CD8-positive, alpha-beta memory T cell (primary cell): ENCODE results near the gene UTP14C. TPM values are rescaled to one million over a fixed set of nuclear protein-coding genes. Genes with fewer than 3 reads are reported as not detected.
"Not testable (repeated sequence)": the region's sequence is repeated elsewhere in the genome, so short reads cannot be mapped to it uniquely, and the experiment has no call there.

Experiments used
- CTCF ChIA-PET: fragments of 350-600 bp; sonication (Branson Sonifier 250); formaldehyde crosslinking; loops from one replicate; lab custom pipeline; 2021; ENCODE audit warnings: antibody characterized with exemption; lab: Charles Lee
- POLR2A ChIA-PET: fragments of 350-600 bp; sonication (Branson Sonifier 250); formaldehyde crosslinking; loops from one replicate; lab custom pipeline; 2021; ENCODE audit warnings: antibody characterized with exemption; lab: Charles Lee
- DNase-seq, 5 donors: peaks; one replicate each; pipeline versions ENCODE4 v3.0.0 to v3.0.0-alpha.2; 2020 to 2022; ENCODE audit warnings: mixed read lengths in 1 of 5
- H3K27ac ChIP-seq: one replicate; pipeline ENCODE4 v1.7.0; 2013; ENCODE audit warnings: low read depth, mild to moderate bottlenecking, low read length, moderate library complexity
- H3K27me3 ChIP-seq: 2 replicates; pipeline ENCODE4 v1.7.0; 2013; ENCODE audit warnings: low read length, mild to moderate bottlenecking; ENCODE audit not compliant: insufficient read depth, poor library complexity, severe bottlenecking
- H3K36me3 ChIP-seq: 2 replicates; pipeline ENCODE4 v1.7.0; 2013; ENCODE audit warnings: mild to moderate bottlenecking, low read length, moderate library complexity; ENCODE audit not compliant: insufficient read depth
- H3K4me1 ChIP-seq: 2 replicates; pipeline ENCODE4 v1.7.0; 2013; ENCODE audit warnings: mild to moderate bottlenecking, low read length, moderate library complexity; ENCODE audit not compliant: insufficient read depth
- H3K4me3 ChIP-seq: 2 replicates; pipeline ENCODE4 v1.7.0; 2013; ENCODE audit warnings: mild to moderate bottlenecking, low read length
- H3K9me3 ChIP-seq: 2 replicates; pipeline ENCODE4 v1.7.0; 2013; ENCODE audit warnings: mild to moderate bottlenecking, low read length
- H3K27ac Mint-ChIP-seq, 8 donors: one replicate each; pipeline ENCODE4 v1.8.0; 2020 to 2021; ENCODE audit warnings: mixed read lengths in 8 of 8, mild to moderate bottlenecking in 6 of 8, inconsistent platforms in 3 of 8, moderate library complexity in 3 of 8
- H3K27me3 Mint-ChIP-seq, 2 donors: one replicate each; pipeline ENCODE4 v1.8.0; 2020 to 2021; ENCODE audit warnings: mixed read lengths in 2 of 2, mild to moderate bottlenecking in 1 of 2, moderate library complexity in 1 of 2
- H3K36me3 Mint-ChIP-seq, 3 donors: one replicate each; pipeline ENCODE4 v1.8.0; 2020 to 2021; ENCODE audit warnings: mixed read lengths in 3 of 3, inconsistent platforms in 1 of 3, mild to moderate bottlenecking in 1 of 3
- H3K4me1 Mint-ChIP-seq, 3 donors: one replicate each; pipeline ENCODE4 v1.8.0; 2020 to 2021; ENCODE audit warnings: mixed read lengths in 3 of 3, inconsistent platforms in 1 of 3, mild to moderate bottlenecking in 1 of 3
- H3K4me3 Mint-ChIP-seq, 7 donors: one replicate each; pipeline ENCODE4 v1.8.0; 2020 to 2021; ENCODE audit warnings: mixed read lengths in 7 of 7, mild to moderate bottlenecking in 6 of 7, moderate library complexity in 4 of 7, inconsistent platforms in 2 of 7
- H3K9me3 Mint-ChIP-seq, 5 donors: one replicate each; pipeline ENCODE4 v1.8.0; 2020 to 2022; ENCODE audit warnings: mixed read lengths in 5 of 5, mild to moderate bottlenecking in 3 of 5, moderate library complexity in 2 of 5, inconsistent platforms in 1 of 5
- polyA plus RNA-seq: library from polyadenylated mRNA; unstranded; fragments of 300-500 nt; fragmentation: Illumina TruSeq; gene quantifications from one replicate; pipeline ENCODE4 v1.2.3, GENCODE V29; 2021
- total RNA-seq, 2 experiments: library from RNA; stranded (reverse); gene quantifications; one replicate each; pipeline ENCODE4 v1.2.3, GENCODE V29; 2021

The UTP14C gene
- total and polyA plus RNA-seq, 3 experiments from 2014 or later = 3.3 to 13.3 (median 11.4) TPM

- H3K4me3 ChIP-seq, H3K27ac ChIP-seq, H3K4me1 Mint-ChIP-seq, H3K9me3 ChIP-seq, H3K9me3 Mint-ChIP-seq, DNase-seq, H3K36me3 ChIP-seq, CTCF ChIA-PET, H3K27ac Mint-ChIP-seq, H3K27me3 ChIP-seq, H3K4me3 Mint-ChIP-seq, H3K4me1 ChIP-seq, POLR2A ChIA-PET, H3K36me3 Mint-ChIP-seq: not testable (repeated sequence)
- peaks cover 16 to 46% of the 10 kb centered on the region in 2 donors for H3K27me3 Mint-ChIP-seq
These were observed 39.6 kb upstream of the UTP14C start for GRCh38 chr13:51984904-51985303.

- H3K4me1 ChIP-seq = no peaks in the 10 kb centered on the region
- H3K4me3 ChIP-seq = no peak overlapping the region
- Mint-ChIP-seq H3K9me3 (peaks cover 0 to 5% (median 2%) of the 10 kb centered on the region in 5 donors), H3K4me1 (no peaks in the 10 kb centered on the region), H3K27ac (no peak overlapping the region), H3K36me3 (peaks cover 0 to 3% (median 2%) of the 10 kb centered on the region in 3 donors), H3K4me3 (no peak overlapping the region), H3K27me3 (peaks cover 16 to 34% of the 10 kb centered on the region in 2 donors)
- POLR2A ChIA-PET = no interaction called here
- no peak for DNase-seq
- H3K27ac ChIP-seq = no peak overlapping the region
- CTCF ChIA-PET = no interaction called here
- H3K9me3 ChIP-seq = no peaks in the 10 kb centered on the region
- H3K27me3 ChIP-seq = no peaks in the 10 kb centered on the region
- no peaks in the 10 kb centered on the region for H3K36me3 ChIP-seq
These were observed 35.4 kb upstream of the UTP14C start for GRCh38 chr13:51988988-51989618.

GRCh38 chr13:51993713-51994112, 30.8 kb upstream of the UTP14C start:
- no peaks in the 10 kb centered on the region for H3K9me3 ChIP-seq
- Mint-ChIP-seq H3K27ac (no peak overlapping the region), H3K36me3 (no peaks in the 10 kb centered on the region), H3K27me3 (peaks cover 7 to 14% of the 10 kb centered on the region in 2 donors), H3K4me3 (no peak overlapping the region), H3K4me1 (no peaks in the 10 kb centered on the region), H3K9me3 (no peaks in the 10 kb centered on the region)
- no peaks in the 10 kb centered on the region for H3K36me3 ChIP-seq
- ChIA-PET POLR2A (no interaction called here), CTCF (no interaction called here)
- peak overlapping the region; percentile 22 for H3K27ac ChIP-seq
- DNase-seq = no peak
- H3K4me3 ChIP-seq = no peak overlapping the region
- H3K4me1 ChIP-seq = no peaks in the 10 kb centered on the region
- no peaks in the 10 kb centered on the region for H3K27me3 ChIP-seq

- no peaks in the 10 kb centered on the region for H3K4me1 Mint-ChIP-seq
- H3K36me3 Mint-ChIP-seq = no peaks in the 10 kb centered on the region
- ChIA-PET POLR2A (no interaction called here), CTCF (no interaction called here)
- H3K27ac Mint-ChIP-seq = peak overlapping the region in 1 of 8 donors; percentile 52
- H3K36me3 ChIP-seq = no peaks in the 10 kb centered on the region
- no peaks in the 10 kb centered on the region for H3K9me3 Mint-ChIP-seq
- H3K27me3 Mint-ChIP-seq = peaks cover 9 to 27% of the 10 kb centered on the region in 2 donors
- H3K4me1 ChIP-seq = no peaks in the 10 kb centered on the region
- H3K4me3 ChIP-seq = no peak overlapping the region
- no peak for DNase-seq
- no peaks in the 10 kb centered on the region for H3K27me3 ChIP-seq
- no peak overlapping the region for H3K4me3 Mint-ChIP-seq
- H3K27ac ChIP-seq = peak overlapping the region; percentile 47
- no peaks in the 10 kb centered on the region for H3K9me3 ChIP-seq
These were observed 28.6 kb upstream of the UTP14C start for GRCh38 chr13:51995677-51996551.

GRCh38 chr13:51996641-51997040, 27.9 kb upstream of the UTP14C start:
- H3K4me3 ChIP-seq = no peak overlapping the region
- Mint-ChIP-seq H3K4me3 (no peak overlapping the region), H3K27me3 (peaks cover 8 to 30% of the 10 kb centered on the region in 2 donors), H3K36me3 (no peaks in the 10 kb centered on the region), H3K4me1 (no peaks in the 10 kb centered on the region), H3K27ac (no peak overlapping the region), H3K9me3 (no peaks in the 10 kb centered on the region)
- no peaks in the 10 kb centered on the region for H3K36me3 ChIP-seq
- CTCF ChIA-PET = no interaction called here
- DNase-seq = no peak
- H3K27ac ChIP-seq = no peak overlapping the region
- no peaks in the 10 kb centered on the region for H3K4me1 ChIP-seq
- POLR2A ChIA-PET = no interaction called here
- no peaks in the 10 kb centered on the region for H3K9me3 ChIP-seq
- H3K27me3 ChIP-seq = no peaks in the 10 kb centered on the region

- H3K36me3 ChIP-seq = no peaks in the 10 kb centered on the region
- no peaks in the 10 kb centered on the region for H3K9me3 Mint-ChIP-seq
- no peak overlapping the region for H3K27ac ChIP-seq
- no peaks in the 10 kb centered on the region for H3K9me3 ChIP-seq
- DNase-seq = no peak
- H3K27ac Mint-ChIP-seq = no peak overlapping the region
- H3K36me3 Mint-ChIP-seq = no peaks in the 10 kb centered on the region
- peaks cover 8 to 30% of the 10 kb centered on the region in 2 donors for H3K27me3 Mint-ChIP-seq
- H3K4me3 Mint-ChIP-seq = no peak overlapping the region
- no peaks in the 10 kb centered on the region for H3K4me1 Mint-ChIP-seq
- H3K4me1 ChIP-seq = no peaks in the 10 kb centered on the region
- no peak overlapping the region for H3K4me3 ChIP-seq
- no peaks in the 10 kb centered on the region for H3K27me3 ChIP-seq
- POLR2A ChIA-PET = no interaction called here
- CTCF ChIA-PET = no interaction called here
These were observed 27.3 kb upstream of the UTP14C start for GRCh38 chr13:51997186-51997585.

GRCh38 chr13:51997641-51998330, 26.7 kb upstream of the UTP14C start:
- Histone ChIP-seq H3K4me3 (no peak overlapping the region), H3K27ac (no peak overlapping the region), H3K9me3 (no peaks in the 10 kb centered on the region), H3K36me3 (no peaks in the 10 kb centered on the region), H3K27me3 (no peaks in the 10 kb centered on the region), H3K4me1 (no peaks in the 10 kb centered on the region)
- peaks cover 8 to 30% of the 10 kb centered on the region in 2 donors for H3K27me3 Mint-ChIP-seq
- POLR2A ChIA-PET = no interaction called here
- H3K36me3 Mint-ChIP-seq = no peaks in the 10 kb centered on the region
- DNase-seq = no peak
- CTCF ChIA-PET = interaction anchor here (2.3 kb wide), 1 partner anchor 130 kb away, joined by 10 read pairs; the partner anchor contains the start of gene NEK5
- H3K4me1 Mint-ChIP-seq = no peaks in the 10 kb centered on the region
- no peak overlapping the region for H3K4me3 Mint-ChIP-seq
- H3K9me3 Mint-ChIP-seq = no peaks in the 10 kb centered on the region
- H3K27ac Mint-ChIP-seq = no peak overlapping the region
